Stimulated activated CD4-positive, alpha-beta T cell treated with anti-CD3 and anti-CD28 coated beads, Interleukin-1b, Interleukin-23, amount 100 ng/mL, for 4 hours (primary cell): ENCODE measurements around the gene PLAC8.
"Not testable (repeated sequence)": the region's sequence is repeated elsewhere in the genome, so short reads cannot be mapped to it uniquely, and the experiment has no call there.

Source experiments
- DNase-seq, 2 donors: peaks; one replicate each; pipeline ENCODE4 v3.0.0-alpha.2; 2020; ENCODE audit warnings: low read depth in 2 of 2

The PLAC8 gene

GRCh38 chr4:83114576-83114975 lies at the start of gene PLAC8:
PLAC8 (minus strand) TSS chr4:83114729; CDS start chr4:83107921, 6,808 bp downstream.
- no peak for DNase-seq

GRCh38 chr4:83153417-83153816 lies 38.9 kb upstream of the PLAC8 start:
- DNase-seq = no peak

- DNase-seq = no peak
These were observed 38.2 kb upstream of the PLAC8 start for GRCh38 chr4:83152746-83153145.

- DNase-seq = no peak
These were observed 37.1 kb upstream of the PLAC8 start for GRCh38 chr4:83151651-83152050.

- DNase-seq = no peak
These were observed 36.3 kb upstream of the PLAC8 start for GRCh38 chr4:83150653-83151330.

GRCh38 chr4:83149865-83150652 lies 35.5 kb upstream of the PLAC8 start:
- no peak for DNase-seq

GRCh38 chr4:83146841-83147240 lies 32.3 kb upstream of the PLAC8 start:
- no peak for DNase-seq

- not testable (repeated sequence) for DNase-seq
These were observed 31.2 kb upstream of the PLAC8 start for GRCh38 chr4:83145776-83146175.

GRCh38 chr4:83139514-83140156 lies 25.1 kb upstream of the PLAC8 start:
- DNase-seq = no peak

GRCh38 chr4:83138946-83139345 lies 24.4 kb upstream of the PLAC8 start:
- DNase-seq = no peak

- no peak for DNase-seq
These were observed 17.5 kb upstream of the PLAC8 start for GRCh38 chr4:83132065-83132464.

GRCh38 chr4:83129264-83129663 lies 14.7 kb upstream of the PLAC8 start:
- DNase-seq = no peak

- DNase-seq = no peak
These were observed 13.9 kb upstream of the PLAC8 start for GRCh38 chr4:83128240-83128929.

- DNase-seq = no peak
These were observed 11.2 kb upstream of the PLAC8 start for GRCh38 chr4:83125738-83126141.

GRCh38 chr4:83124111-83124780 lies 9.7 kb upstream of the PLAC8 start:
- DNase-seq = no peak

GRCh38 chr4:83121246-83121645 lies 6.7 kb upstream of the PLAC8 start:
- DNase-seq = no peak

- no peak for DNase-seq
These were observed 4.3 kb upstream of the PLAC8 start for GRCh38 chr4:83118869-83119268.

- no peak for DNase-seq
These were observed 1.2 kb upstream of the PLAC8 start for GRCh38 chr4:83115656-83116285.

GRCh38 chr4:83115000-83115399 lies 471 bp upstream of the PLAC8 start:
- DNase-seq = no peak

- DNase-seq = no peak
These were observed 1.1 kb downstream of the PLAC8 start for GRCh38 chr4:83113429-83113786.
